ENCODE results near the gene UBASH3B.

UBASH3B gene

GRCh38 chr11:122673701-122674100 lies 18.2 kb downstream of the UBASH3B start:
- H3K4me3 ChIP-seq (replicated peaks; ENCODE audit: low read depth, low read length), result no peak overlapping the region
- TF ChIP-seq CTCF (IDR thresholded peaks at IDR 0.05; ENCODE audit: low read depth, low read length, missing control alignments), result no peak
- DNase-seq (ENCODE audit: extremely low read depth, low read depth), result no peak

- H3K4me3 ChIP-seq (replicated peaks; ENCODE audit: low read depth, low read length), result no peak overlapping the region
- DNase-seq (ENCODE audit: extremely low read depth, low read depth), result no peak
- TF ChIP-seq CTCF (IDR thresholded peaks at IDR 0.05; ENCODE audit: low read depth, low read length, missing control alignments), result no peak
These were observed 21.1 kb downstream of the UBASH3B start for GRCh38 chr11:122676638-122677037.

DNA sequence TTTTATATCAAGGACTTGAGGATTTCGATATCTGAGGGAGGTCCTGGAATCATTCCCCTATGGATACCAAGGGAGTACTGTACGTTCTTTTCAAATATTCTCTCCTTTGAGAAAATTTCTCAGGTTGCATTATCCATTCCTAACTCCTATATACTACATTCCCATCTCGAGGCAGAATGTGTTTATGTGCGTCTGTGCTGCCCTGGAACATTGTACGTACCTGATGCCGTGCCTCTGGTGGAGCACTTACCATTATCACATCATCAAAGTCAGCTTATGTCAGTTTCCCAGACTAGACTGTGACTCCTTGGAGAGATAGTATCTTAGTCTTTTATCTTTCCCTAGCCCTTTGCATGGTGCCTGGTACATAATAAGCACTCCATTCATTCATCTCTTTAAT lies 21.7 kb downstream of the UBASH3B start:
- DNase-seq (ENCODE audit: extremely low read depth, low read depth), result no peak
- no peak for TF ChIP-seq CTCF (IDR thresholded peaks at IDR 0.05; ENCODE audit: low read depth, low read length, missing control alignments)

DNA sequence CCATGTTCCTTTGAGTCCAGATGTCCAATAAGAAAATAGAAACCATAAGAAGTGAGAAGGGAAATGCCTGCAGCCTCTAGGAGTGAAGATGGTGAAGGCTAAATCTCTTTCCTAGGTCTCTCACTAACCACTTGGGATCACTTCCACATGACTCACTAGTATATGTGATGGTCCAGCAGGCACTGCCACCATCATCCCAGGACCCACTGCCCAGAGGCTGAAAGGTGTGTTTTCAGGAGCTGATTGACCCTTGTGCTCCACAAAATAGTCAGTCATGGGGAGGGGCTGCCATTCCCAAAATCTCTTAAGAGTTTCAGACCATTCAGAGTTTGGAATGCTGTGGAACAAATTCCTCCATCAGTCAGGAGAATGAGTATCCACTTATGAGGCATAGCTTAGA lies 22.9 kb downstream of the UBASH3B start:
- no peak for DNase-seq (ENCODE audit: extremely low read depth, low read depth)
- H3K4me3 ChIP-seq (replicated peaks; ENCODE audit: low read depth, low read length), result no peak overlapping the region
- no peak for TF ChIP-seq CTCF (IDR thresholded peaks at IDR 0.05; ENCODE audit: low read depth, low read length, missing control alignments)

More for the DNA sequence above, 21.7 kb downstream of the UBASH3B start:
- H3K4me3 ChIP-seq (replicated peaks; ENCODE audit: low read depth, low read length), result no peak overlapping the region

DNA sequence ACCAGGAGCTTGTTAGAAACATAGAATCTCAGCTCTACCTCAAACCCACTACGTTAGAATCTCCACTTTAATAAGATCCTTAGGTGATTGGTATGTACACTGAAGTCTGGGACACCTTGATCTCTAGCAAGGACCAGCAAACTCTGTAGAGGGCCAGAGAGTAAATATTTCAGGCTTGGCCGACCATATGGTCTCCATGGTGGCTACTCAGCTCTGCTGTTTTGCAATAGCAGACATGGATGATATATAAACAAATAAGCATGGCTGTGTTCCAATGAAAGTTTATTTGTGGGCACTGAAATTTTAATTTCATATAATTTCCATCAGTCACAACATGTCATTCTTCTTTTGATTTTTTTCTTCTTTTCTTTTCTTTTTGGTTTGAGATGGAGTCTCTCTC lies 23.9 kb downstream of the UBASH3B start:
- DNase-seq (ENCODE audit: extremely low read depth, low read depth), result no peak
- TF ChIP-seq CTCF (IDR thresholded peaks at IDR 0.05; ENCODE audit: low read depth, low read length, missing control alignments), result no peak
- no peak overlapping the region for H3K4me3 ChIP-seq (replicated peaks; ENCODE audit: low read depth, low read length)

- no peak overlapping the region for H3K4me3 ChIP-seq (replicated peaks; ENCODE audit: low read depth, low read length)
- TF ChIP-seq CTCF (IDR thresholded peaks at IDR 0.05; ENCODE audit: low read depth, low read length, missing control alignments), result no peak
- DNase-seq (ENCODE audit: extremely low read depth, low read depth), result no peak
These were observed 25.5 kb downstream of the UBASH3B start for GRCh38 chr11:122681070-122681469.

- no peak for DNase-seq (ENCODE audit: extremely low read depth, low read depth)
- no peak overlapping the region for H3K4me3 ChIP-seq (replicated peaks; ENCODE audit: low read depth, low read length)
- no peak for TF ChIP-seq CTCF (IDR thresholded peaks at IDR 0.05; ENCODE audit: low read depth, low read length, missing control alignments)
These were observed 26.2 kb downstream of the UBASH3B start for GRCh38 chr11:122681735-122682134.

Data from HFF-Myc (cell line).